Measurements from ENCODE around the gene CACHD1. TPM values are rescaled to one million over a fixed set of nuclear protein-coding genes. Genes with fewer than 3 reads are reported as not detected.

CACHD1 gene
- total and polyA plus RNA-seq, 9 of the 15 experiments (the other 6 are each of a cell fraction or from before 2014, with no cell fraction given), result 0.07 TPM; not detected in 8

DNA sequence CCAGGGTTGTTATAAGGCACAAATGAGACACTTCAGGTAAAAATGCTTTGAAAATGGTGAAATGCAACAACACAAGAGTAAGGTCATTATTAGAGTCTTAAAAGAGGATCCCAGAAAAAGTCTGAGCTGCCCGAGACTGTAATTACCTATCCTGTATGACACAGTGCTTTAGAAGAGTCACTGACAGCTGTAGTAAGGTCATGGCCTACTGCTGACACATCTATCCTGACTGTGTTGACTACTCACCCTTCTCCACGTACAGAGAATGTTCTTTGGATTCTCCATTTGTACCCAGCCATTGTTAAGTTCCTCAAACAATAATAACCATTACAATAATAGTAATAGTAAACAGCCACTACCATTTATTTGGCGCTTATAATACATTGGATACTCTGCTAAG, 104.4 kb downstream of the CACHD1 start:
- Histone ChIP-seq H3K27me3 (ENCODE audit: control insufficient read depth in 2 of 2, insufficient read depth in 2 of 2, low read length in 2 of 2) (no peaks in the 10 kb centered on the region), H3K9me3 (replicated peaks; ENCODE audit: control insufficient read depth, insufficient read depth, low read depth, low read length) (no peaks in the 10 kb centered on the region), H3K36me3 (ENCODE audit: control insufficient read depth, insufficient read depth, low read length) (no peaks in the 10 kb centered on the region), H3K4me2 (ENCODE audit: insufficient read depth, low read length) (no peak overlapping the region), H3K79me2 (ENCODE audit: control insufficient read depth, insufficient read depth, low read length) (no peaks in the 10 kb centered on the region), H3K4me1 (replicated peaks in 1 of 2; ENCODE audit: control insufficient read depth in 2 of 2, insufficient read depth in 2 of 2, low read length in 2 of 2) (no peaks in the 10 kb centered on the region), H3K9me1 (ENCODE audit: control insufficient read depth, insufficient read depth, low read length) (no peaks in the 10 kb centered on the region), H2AFZ (ENCODE audit: low read depth, low read length) (no peak overlapping the region), H3K9ac (ENCODE audit: insufficient read depth in 1 of 2, low read depth in 2 of 2, low read length in 2 of 2) (no peak overlapping the region), H3K4me3 (no peak overlapping the region), H4K20me1 (replicated peaks; ENCODE audit: control insufficient read depth, insufficient read depth, low read length) (no peaks in the 10 kb centered on the region), H3K27ac (ENCODE audit: extremely low read depth, low read depth, low read length) (no peak overlapping the region)
- CTCF ChIA-PET (ENCODE audit: low intra/inter-chr PET ratio), result no interaction called here
- intact Hi-C loops (cut with micrococcal nuclease), result no loop called here
- POLR2A ChIA-PET, result no interaction called here
- no TSS peak for BruUV-seq (replicated peaks)
- no peak for ATAC-seq
- WGBS (ENCODE audit: insufficient coverage, low coverage, missing lambda C conversion rate), result 0% methylated on average over 3 of the region's 3 CpGs
- TF ChIP-seq ZBTB12 (CRISPR knock-in tag; IDR thresholded peaks at IDR 0.05) (no peak), MCM7 (IDR thresholded peaks at IDR 0.05) (no peak), ILF3 (IDR thresholded peaks at IDR 0.05; ENCODE audit: borderline replicate concordance) (no peak), ZBTB43 (CRISPR knock-in tag; IDR thresholded peaks at IDR 0.05) (no peak), ZC3H8 (IDR thresholded peaks at IDR 0.05) (no peak), PHTF2 (CRISPR knock-in tag; IDR thresholded peaks at IDR 0.05) (no peak), HNRNPK (IDR thresholded peaks at IDR 0.05; ENCODE audit: low read depth, low read length, poor library complexity, severe bottlenecking) (no peak), POLR2AphosphoS5 (IDR thresholded peaks at IDR 0.05; ENCODE audit: control insufficient read depth, insufficient read depth, low read depth, low read length) (no peak), NFATC3 (IDR thresholded peaks at IDR 0.05) (no peak), DPF2 (IDR thresholded peaks at IDR 0.05) (no peak), ESRRB (CRISPR knock-in tag; IDR thresholded peaks at IDR 0.05; ENCODE audit: borderline replicate concordance) (no peak), STAT5B (CRISPR knock-in tag; IDR thresholded peaks at IDR 0.05) (no peak), SRSF9 (IDR thresholded peaks at IDR 0.05; ENCODE audit: borderline replicate concordance, low read depth, low read length) (no peak), ZNF146 (CRISPR knock-in tag; IDR thresholded peaks at IDR 0.05; ENCODE audit: unreplicated experiment) (no peak), ZNF778 (CRISPR knock-in tag; IDR thresholded peaks at IDR 0.05) (no peak), BRF2 (IDR thresholded peaks at IDR 0.05; ENCODE audit: borderline replicate concordance, insufficient read depth, insufficient read length) (no peak)
- in situ Hi-C loops (cut with MboI), result no loop called here
- no peak for FAIRE-seq
- no peak for DNase-seq (ENCODE audit: extremely low read depth in 1 of 4, low spot score in 3 of 4)

Data from K562 (cell line).